GM12864 (cell line): ENCODE measurements around the gene CSTA.

Source experiments
- DNase-seq: peaks from one replicate; pipeline ENCODE4 v3.0.0-alpha.2; 2011; ENCODE audit warnings: low read depth
- H3K4me3 ChIP-seq: 2 replicates; pipeline ENCODE4 v1.5.1; 2011; ENCODE audit warnings: mild to moderate bottlenecking, low read depth, low read length, control low read depth
- CTCF ChIP-seq: IDR thresholded peaks from 2 replicates; pipeline ENCODE4 v1.5.1; 2011; ENCODE audit warnings: low read depth, mild to moderate bottlenecking, moderate library complexity, low read length, control low read depth, inconsistent platforms; ENCODE audit errors: missing control alignments

The CSTA gene

DNA sequence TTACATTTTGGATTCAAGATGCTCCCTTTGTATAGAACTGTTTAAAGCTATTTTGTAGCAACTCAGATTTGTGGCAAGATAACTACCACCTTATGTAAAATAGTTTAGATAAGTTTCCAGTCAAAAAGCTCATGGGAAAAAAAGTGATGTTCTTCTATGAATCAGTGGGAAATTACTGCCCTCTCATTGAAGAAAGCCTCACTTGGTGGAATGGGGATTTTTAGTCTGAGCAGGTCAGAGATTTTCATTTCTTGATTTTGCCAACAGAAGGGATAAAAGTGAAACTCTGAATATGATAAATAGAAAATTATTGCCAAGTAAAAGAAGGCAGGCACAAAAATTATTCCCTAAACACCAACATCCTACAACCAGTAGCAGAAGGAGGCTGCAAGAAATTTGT, 25.8 kb upstream of the CSTA start:
- no peak for DNase-seq
- TF ChIP-seq CTCF: no peak
- no peak overlapping the region for H3K4me3 ChIP-seq

DNA sequence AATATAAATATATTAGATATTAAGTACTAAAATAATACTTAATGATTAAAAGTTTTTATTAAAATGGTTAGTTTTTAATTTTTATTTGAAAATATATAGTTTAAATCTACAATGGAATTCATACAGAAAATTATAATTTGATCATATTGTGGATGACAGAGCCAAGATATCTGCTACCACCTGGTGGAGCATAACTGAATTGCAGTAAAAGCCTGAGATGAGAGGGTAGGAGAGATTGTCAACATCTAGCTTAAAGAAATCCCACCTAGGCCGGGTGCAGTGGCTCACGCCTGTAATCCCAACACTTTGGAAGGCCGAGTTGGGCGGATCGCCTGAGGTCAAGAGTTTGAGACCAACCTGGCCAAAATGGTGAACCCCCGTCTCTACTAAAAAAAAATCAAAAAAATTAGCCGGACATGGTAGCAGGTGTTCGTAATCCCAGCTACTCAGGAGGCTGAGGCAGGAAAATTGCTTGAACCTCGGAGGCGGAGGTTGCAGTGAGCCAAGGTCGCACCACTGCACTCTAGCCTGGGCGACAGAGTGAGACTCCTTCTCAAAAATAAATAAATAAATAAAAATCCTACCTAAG, 25.1 kb upstream of the CSTA start:
- TF ChIP-seq CTCF: peak; percentile 64
- DNase-seq: no peak
- no peak overlapping the region for H3K4me3 ChIP-seq

- peak; percentile 42 for DNase-seq
- TF ChIP-seq CTCF: no peak
- H3K4me3 ChIP-seq: no peak overlapping the region
Observed at GRCh38 chr3:122301063-122301462, 24.0 kb upstream of the CSTA start.

GRCh38 chr3:122305818-122306621, 19.0 kb upstream of the CSTA start:
- no peak for DNase-seq
- peak; percentile 25 for TF ChIP-seq CTCF
- H3K4me3 ChIP-seq: no peak overlapping the region

DNA sequence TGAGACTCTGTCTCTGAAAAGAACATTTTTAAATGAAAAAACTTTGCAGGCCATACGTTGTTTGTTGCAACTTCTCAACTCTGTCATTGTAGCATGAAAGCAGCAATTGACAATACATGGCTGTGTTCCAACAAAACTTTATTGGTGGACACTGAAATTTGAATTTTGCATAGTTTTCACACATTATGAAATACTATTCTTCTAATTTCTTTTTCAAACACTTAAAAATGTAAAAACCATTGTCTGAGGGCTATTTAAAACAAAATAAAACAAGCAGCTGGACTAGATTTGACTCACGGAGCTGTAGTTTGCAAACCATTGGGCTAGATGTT, 18.5 kb upstream of the CSTA start:
- H3K4me3 ChIP-seq: no peak overlapping the region
- no peak for TF ChIP-seq CTCF
- DNase-seq: no peak

GRCh38 chr3:122307094-122307687, 17.9 kb upstream of the CSTA start:
- no peak overlapping the region for H3K4me3 ChIP-seq
- no peak for TF ChIP-seq CTCF
- DNase-seq: no peak
